Activated T-helper 9 cell treated with anti-CD3 and anti-CD28 coated beads, Interleukin-2, amount 50 U/mL, for 16 hours (primary cell): ENCODE results near the gene MYO5A.
"Not testable (repeated sequence)": the region's sequence is repeated elsewhere in the genome, so short reads cannot be mapped to it uniquely, and the experiment has no call there.

ENCODE experiments used
- DNase-seq: peaks from one replicate; pipeline ENCODE4 v3.0.0-alpha.2; 2020; ENCODE audit warnings: low read depth

The MYO5A gene

GRCh38 chr15:52417957-52418356 is 110.7 kb downstream of the MYO5A start:
- DNase-seq: no peak

DNA sequence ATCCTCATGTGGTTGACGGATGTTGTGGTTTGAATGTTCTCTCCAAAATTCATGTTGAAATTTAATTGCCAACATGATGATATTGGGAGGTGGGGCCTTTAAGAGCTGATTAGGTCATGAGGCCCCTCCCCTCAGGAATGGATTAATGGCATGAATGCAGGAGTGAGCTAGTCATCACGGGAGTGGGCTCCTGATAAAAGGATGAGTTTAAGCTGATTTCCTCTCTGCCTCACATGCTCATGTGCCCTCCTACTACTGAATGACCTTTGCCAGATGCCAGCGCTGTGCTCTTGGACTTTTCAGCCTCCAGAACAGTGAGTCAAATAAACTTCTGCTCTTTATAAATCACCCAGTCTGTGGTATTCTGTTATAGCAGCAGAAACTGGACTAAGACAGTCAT is 111.2 kb downstream of the MYO5A start:
- no peak for DNase-seq

DNA sequence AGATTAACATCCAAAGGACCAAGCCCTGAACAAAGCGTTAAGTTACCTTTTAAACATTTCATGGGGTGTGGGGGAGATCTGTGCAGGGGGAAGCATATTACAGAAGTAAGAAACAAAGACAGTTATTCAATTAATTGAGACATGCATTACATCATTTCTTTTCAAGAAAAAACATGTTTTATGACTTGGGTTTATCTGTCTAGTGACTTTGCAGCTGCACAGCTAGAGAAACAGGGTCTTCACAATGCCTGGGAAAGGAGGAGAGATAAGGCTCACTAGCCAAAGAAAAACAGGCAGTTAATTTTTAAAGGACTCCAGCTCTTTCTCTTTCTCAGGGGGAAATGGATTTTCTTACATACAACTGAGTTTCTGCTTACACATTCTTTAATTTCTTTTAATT is 112.1 kb downstream of the MYO5A start:
- DNase-seq: not testable (repeated sequence)

DNA sequence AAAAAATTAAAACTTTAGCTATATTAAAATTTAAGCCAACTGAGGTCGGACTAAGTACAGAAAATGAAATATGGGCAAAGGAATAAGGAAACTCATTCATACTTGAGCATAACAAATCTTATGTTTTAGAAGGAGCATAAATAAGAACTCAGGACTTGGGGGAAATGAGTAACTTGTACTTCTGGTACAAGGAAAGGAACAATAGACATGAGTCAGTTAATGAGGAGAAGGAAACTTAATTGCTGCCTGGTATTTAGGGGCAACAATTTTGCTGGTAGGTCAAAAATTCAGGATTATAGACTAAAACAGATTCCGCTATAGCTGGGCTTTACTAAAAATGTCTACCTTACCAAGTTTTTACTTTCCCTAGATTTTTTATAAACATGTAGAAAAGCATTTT is 113.1 kb downstream of the MYO5A start:
- DNase-seq: no peak

DNA sequence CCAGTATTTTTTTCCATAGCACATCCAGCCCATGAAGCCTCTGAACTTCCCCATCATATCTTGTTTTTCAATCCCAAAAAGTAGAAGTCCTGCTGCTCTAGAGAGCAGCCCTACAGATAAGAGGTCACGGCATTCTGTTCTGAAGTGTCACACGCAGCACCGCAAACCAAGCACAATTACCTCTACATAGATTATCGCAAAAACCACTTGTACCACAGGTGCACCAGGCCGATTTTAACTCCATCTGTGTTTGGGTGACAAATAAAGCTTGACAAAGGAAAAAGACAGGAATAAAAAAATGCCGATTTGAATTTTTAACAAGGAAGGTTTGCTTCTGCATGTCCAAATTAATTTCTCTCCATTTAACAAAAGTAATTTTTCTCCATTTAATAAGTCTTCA is 113.7 kb downstream of the MYO5A start:
- DNase-seq: no peak

DNA sequence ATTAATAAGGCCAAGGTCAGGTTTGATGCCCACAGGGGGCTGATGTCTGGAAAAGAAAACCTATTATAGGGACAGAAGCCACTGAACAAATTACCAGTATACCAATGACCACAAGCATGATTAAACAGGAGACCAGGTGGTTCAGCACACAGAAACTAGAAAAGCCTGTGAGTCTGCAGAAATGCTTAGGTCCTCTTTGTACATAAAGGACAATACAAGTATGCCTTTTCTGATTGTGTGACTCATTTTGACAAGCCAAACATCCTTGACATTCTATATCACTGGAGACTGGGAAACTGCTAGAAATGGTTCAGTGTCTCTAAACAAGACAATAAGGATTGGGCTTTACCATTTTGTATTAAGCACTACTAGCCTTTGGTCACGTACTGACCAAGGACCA is 119.9 kb downstream of the MYO5A start:
- DNase-seq: no peak

DNA sequence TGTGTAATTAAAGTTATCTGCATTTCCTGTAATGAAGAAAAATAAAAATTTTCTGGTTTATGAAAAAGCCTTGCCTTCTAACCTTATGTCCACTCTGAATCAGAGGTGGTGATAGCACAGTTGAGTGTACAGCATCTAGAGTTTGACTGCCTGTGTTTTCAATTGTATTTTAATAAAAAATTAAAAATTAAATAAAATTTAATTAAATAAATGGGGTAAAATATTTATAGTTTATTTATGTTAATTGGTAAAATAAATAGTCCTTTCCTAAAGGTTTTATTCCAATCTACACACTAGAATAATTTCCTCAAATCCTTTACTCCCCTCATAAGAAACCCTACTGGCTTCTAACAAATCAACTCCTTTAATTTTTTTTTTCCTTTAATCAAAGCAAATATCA is 121.3 kb downstream of the MYO5A start:
- DNase-seq: no peak

DNA sequence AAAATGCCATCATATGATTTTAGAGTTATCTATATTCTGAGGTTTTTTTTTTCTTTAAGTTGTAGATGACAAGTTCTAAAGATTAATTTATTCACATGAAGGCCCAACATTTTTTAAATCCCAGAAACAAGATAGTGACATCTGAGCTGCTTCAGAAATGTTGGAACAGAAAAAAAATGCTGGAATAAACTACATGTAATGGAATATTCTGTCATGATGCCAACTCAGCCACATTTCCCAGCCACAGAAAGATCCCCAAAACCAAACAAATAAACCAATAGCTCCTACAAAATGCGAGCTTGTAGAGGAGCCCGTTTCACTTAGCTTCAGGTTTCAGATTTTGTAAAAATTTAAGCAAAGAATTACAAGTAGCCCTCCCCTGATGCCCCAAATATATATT is 122.1 kb downstream of the MYO5A start:
- DNase-seq: no peak

DNA sequence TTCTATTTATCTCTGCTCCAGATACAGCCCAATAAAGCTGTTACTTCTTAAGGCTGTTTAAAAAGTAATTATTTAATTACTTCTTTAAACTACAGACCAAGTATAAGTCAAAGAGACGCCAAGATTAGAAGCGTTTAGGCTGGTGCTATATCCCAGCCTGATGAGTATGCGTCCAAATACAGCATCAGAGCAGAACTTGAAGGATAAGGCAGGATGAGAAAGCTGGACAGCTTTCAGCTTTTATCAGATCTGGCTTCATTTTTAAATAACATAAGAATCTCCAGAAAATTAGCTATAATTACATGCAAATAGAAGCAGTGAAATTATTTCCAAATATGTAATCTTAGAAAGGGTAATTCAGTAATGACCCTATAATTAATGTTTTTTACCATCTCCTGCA is 122.8 kb downstream of the MYO5A start:
- no peak for DNase-seq

GRCh38 chr15:52397118-52397517 is 131.6 kb downstream of the MYO5A start:
- no peak for DNase-seq

DNA sequence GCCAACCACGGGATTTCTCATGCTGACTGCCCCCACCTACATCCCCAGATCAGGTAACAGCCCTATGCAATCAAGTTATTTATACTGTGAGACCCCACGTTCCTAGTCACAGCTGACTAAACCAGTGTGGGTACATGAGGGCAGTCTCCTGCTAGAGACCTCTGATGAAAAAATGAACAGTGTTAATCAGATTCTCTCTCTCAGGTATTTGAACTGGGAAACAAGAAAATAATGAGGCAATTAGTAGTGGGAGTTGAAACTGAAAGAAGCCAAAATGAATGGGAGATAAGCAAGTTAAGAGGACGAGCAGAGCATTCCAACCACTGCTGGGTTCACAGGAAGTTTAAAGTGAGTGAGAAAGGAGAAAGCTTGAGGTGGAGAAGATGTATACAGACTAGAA is 134.6 kb downstream of the MYO5A start:
- no peak for DNase-seq

- no peak for DNase-seq
Observed at GRCh38 chr15:52392008-52392687, 136.5 kb downstream of the MYO5A start.

- DNase-seq: no peak
Observed at GRCh38 chr15:52391069-52391468, 137.6 kb downstream of the MYO5A start.

GRCh38 chr15:52385670-52386069 is 143.0 kb downstream of the MYO5A start:
- no peak for DNase-seq

- no peak for DNase-seq
Observed at GRCh38 chr15:52383100-52383588, 145.5 kb downstream of the MYO5A start.

DNA sequence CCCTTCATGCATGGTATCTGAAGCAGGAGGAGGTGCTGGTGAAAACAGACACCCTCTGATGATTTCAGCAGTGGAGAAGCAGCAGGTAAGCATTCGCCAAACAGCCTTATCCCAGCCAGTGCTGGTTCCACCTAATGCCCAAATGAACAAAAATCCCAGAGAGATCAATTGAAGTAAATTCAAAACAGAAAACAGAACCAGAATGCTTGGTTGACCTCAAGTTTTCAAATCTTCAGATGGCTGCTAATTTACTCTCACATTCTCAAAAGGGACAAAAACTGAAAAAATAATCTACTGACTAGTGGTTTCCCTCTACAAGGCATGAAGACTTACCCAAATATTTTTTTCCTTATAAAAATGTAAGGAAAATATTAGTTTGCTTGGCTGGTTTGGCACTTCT is 146.0 kb downstream of the MYO5A start:
- DNase-seq: no peak

- no peak for DNase-seq
Observed at GRCh38 chr15:52379395-52380106, 149.1 kb downstream of the MYO5A start.

DNA sequence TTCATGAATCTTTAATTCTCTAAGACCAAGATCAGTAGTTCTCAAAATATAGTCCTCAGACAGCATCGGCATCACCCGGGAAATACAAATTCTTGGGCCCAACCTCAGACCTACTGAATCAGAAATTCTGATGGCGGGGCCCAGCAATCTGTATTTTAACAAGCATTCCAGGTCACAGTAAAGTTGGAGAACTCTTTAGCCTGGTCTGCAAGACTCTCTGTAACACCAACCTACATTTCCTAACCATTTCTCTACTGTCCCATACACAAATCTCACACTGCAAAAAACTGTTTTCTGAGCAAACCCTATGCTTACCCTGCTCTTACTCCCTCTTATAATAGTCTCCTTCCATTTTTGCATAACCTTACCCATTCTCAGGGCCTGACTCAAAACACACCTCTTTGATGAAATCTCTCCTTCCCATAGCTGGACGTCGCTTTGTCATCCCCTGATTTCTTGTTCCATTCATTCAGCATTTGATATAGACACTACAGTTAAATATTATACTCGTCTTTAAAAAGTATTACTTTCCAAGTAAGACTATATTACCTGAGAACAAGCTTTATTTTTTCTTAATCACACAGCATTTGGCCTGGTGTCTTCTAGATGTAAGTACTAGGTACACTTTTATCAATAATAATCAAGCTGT is 149.8 kb downstream of the MYO5A start:
- no peak for DNase-seq

GRCh38 chr15:52370010-52370409 is 158.7 kb downstream of the MYO5A start:
- no peak for DNase-seq

- no peak for DNase-seq
Observed at GRCh38 chr15:52369455-52369854, 159.2 kb downstream of the MYO5A start.

DNA sequence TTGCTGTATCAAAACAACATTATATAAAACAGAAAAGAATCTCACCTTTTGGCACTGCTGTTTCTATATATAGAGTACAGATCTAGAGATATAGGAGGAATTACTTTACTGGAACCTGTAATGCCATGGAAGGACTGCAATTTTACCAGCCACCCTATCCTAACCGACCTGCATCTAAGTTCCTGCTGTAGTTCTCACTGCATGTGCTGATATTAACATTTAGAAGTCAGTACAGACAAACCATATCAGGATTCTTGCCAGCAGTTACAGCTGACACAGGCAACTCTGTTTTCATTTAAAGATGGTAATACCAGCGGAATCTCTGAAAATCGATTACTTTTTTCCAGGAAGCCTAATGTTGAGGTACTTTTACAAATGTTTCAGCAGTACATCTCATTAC is 159.7 kb downstream of the MYO5A start:
- no peak for DNase-seq

DNA sequence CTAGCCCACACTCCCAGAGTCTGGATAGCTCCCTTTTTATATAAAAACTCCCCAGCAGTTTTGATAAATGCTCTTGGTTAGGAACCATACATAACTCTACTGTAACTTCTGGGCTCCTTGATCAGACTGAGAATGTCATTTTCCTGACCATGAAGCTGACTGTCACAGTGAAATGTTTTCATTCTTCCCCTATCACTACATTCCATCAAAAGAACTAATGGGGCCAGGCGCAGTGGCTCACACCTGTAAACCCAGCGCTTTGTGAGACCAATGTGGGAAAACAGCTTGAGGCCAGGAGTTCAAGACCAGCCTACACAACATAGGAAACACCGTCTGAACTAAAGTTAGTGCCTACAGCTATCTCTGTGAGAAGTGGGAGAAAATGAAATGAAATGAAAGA is 160.3 kb downstream of the MYO5A start:
- no peak for DNase-seq

DNA sequence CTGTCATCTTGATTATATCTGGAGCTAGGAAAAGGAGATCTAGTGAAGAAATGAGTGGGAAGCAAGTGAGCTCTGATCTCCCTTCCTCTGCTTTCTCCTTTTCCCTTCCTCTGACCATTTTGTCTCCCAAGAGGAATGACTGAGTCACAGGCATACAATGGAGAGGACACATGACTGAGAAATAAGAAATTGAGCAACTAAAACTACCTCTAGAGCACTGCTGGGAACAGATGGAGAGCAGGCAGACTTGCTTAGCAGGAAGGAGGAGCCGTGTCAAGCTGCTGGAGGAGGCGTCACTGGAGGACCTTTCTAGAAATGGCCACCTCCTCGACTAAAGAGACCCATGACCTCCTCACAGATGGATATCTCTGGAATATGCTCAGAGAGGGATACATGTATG is 166.2 kb downstream of the MYO5A start:
- no peak for DNase-seq
